K562 (cell line): Measurements from ENCODE around the gene RNF26. TPM values are rescaled to one million over a fixed set of nuclear protein-coding genes. Genes with fewer than 3 reads are reported as not detected.

Experiments
- AFF1 ChIP-seq, 2 experiments: fragments of 450-650 bp; IDR thresholded peaks; 2 replicates each; pipeline ENCODE4 v1.6.1; 2018; ENCODE audit warnings: mild to moderate bottlenecking in 2 of 2, low read depth in 1 of 2; ENCODE audit not compliant: partially characterized antibody in 2 of 2
- ARID1B ChIP-seq: fragments of 450-650 bp; IDR thresholded peaks from 2 replicates; pipeline ENCODE4 v1.6.1; 2016; ENCODE audit warnings: antibody characterized with exemption, mild to moderate bottlenecking, inconsistent platforms
- BHLHE40 ChIP-seq: IDR thresholded peaks from 2 replicates; pipeline ENCODE4 v1.6.1; 2011; ENCODE audit warnings: low read length, improper control_type of control experiment
- CEBPG ChIP-seq, 3 experiments: fragments of 200-800 bp in 1 of 3; sonication (Bioruptor generic) in 1 of 3; sonication (generic) in 1 of 3; formaldehyde crosslinking in 1 of 3; IDR thresholded peaks in 2 of 3; conservative IDR thresholded peaks in 1 of 3; 2 replicates each; pipeline versions ENCODE4 v1.6.1 to v1.8.0; 2016 to 2022; ENCODE audit warnings: missing compliant biosample characterization in 2 of 3, missing genetic modification characterization in 2 of 3, mild to moderate bottlenecking in 1 of 3, missing genetic modification reagents in 1 of 3
- CTBP1 ChIP-seq: fragments of 450-650 bp; IDR thresholded peaks from 2 replicates; pipeline ENCODE4 v1.6.1; 2016; ENCODE audit warnings: borderline replicate concordance
- EP300 ChIP-seq: IDR thresholded peaks from 2 replicates; pipeline ENCODE4 v1.6.1; 2012; ENCODE audit warnings: low read length, improper control_type of control experiment
- FOXO4 ChIP-seq: fragments of 450-650 bp; formaldehyde crosslinking; IDR thresholded peaks from 2 replicates; pipeline ENCODE4 v1.4.0; 2020; ENCODE audit warnings: mild to moderate bottlenecking, moderate library complexity
- KAT7 ChIP-seq: sonication (generic); formaldehyde crosslinking; IDR thresholded peaks from 2 replicates; pipeline ENCODE4 v1.8.0; 2022; ENCODE audit warnings: missing genetic modification reagents, mild to moderate bottlenecking, borderline replicate concordance
- KDM5B ChIP-seq: fragments of 200-600 bp; sonication (generic); IDR thresholded peaks from 2 replicates; pipeline ENCODE4 v1.6.1; 2012; ENCODE audit warnings: low read depth, mild to moderate bottlenecking, moderate library complexity, low read length, control low read depth, inconsistent platforms; ENCODE audit not compliant: insufficient replicate concordance
- KHSRP ChIP-seq: fragments of 450-650 bp; IDR thresholded peaks from 2 replicates; pipeline ENCODE4 v1.6.1; 2017
- L3MBTL2 ChIP-seq: fragments of 450-650 bp; IDR thresholded peaks from 2 replicates; pipeline ENCODE4 v1.6.1; 2016; ENCODE audit warnings: mild to moderate bottlenecking, moderate library complexity
- MAFF ChIP-seq: IDR thresholded peaks from 2 replicates; pipeline ENCODE4 v1.6.1; 2012; ENCODE audit warnings: low read length, improper control_type of control experiment
- NBN ChIP-seq: fragments of 450-650 bp; IDR thresholded peaks from 2 replicates; pipeline ENCODE4 v1.6.1; 2016; ENCODE audit warnings: low read depth, mild to moderate bottlenecking
- POLR2H ChIP-seq: IDR thresholded peaks from 2 replicates; pipeline ENCODE4 v1.6.1; 2016; ENCODE audit warnings: missing genetic modification characterization, low read depth, mild to moderate bottlenecking, control low read depth, missing compliant biosample characterization, moderate library complexity
- SMARCE1 ChIP-seq: fragments of 450-650 bp; IDR thresholded peaks from 2 replicates; pipeline ENCODE4 v1.7.1; 2016; ENCODE audit warnings: mild to moderate bottlenecking
- TGIF2 ChIP-seq: sonication (generic); formaldehyde crosslinking; IDR thresholded peaks from 2 replicates; pipeline ENCODE4 v1.8.1; 2022; ENCODE audit warnings: mild to moderate bottlenecking, missing genetic modification reagents, moderate library complexity
- USF1 ChIP-seq: sonication (generic); formaldehyde crosslinking; IDR thresholded peaks from 2 replicates; pipeline ENCODE4 v1.9.0; 2022; ENCODE audit warnings: mild to moderate bottlenecking, missing genetic modification reagents
- USF2 ChIP-seq: sonication (generic); formaldehyde crosslinking; IDR thresholded peaks from 2 replicates; pipeline ENCODE4 v1.5.0; 2020; ENCODE audit warnings: missing genetic modification reagents
- ZFX ChIP-seq: sonication (generic); formaldehyde crosslinking; IDR thresholded peaks from 2 replicates; pipeline ENCODE4 v1.8.0; 2022; ENCODE audit warnings: mild to moderate bottlenecking, missing genetic modification reagents, moderate library complexity
- ZNF23 ChIP-seq: fragments of 250-450 bp; sonication (Bioruptor Pico); IDR thresholded peaks from 2 replicates; pipeline ENCODE4 v1.4.0; 2020; ENCODE audit warnings: mild to moderate bottlenecking
- ZNF785 ChIP-seq: fragments of 250-450 bp; sonication (Bioruptor Pico); IDR thresholded peaks from 2 replicates; pipeline ENCODE4 v1.4.0; 2020; ENCODE audit warnings: mild to moderate bottlenecking
- polyA plus RNA-seq, 8 experiments: library from polyadenylated mRNA; depleted of rRNA in 4 of 8; stranded (reverse) in 5 of 8; unstranded in 3 of 8; fragments of >200 nt; fragmentation: Nextera tagmentation in 2 of 8; fragmentation: Illumina TruSeq in 1 of 8; extraction: Ambion mirVana in 2 of 8; extraction: Trizol in 1 of 8; gene quantifications; 2 replicates each; pipeline versions ENCODE4 v1.2.1 to v1.2.3, GENCODE V29; 2011 to 2014; ENCODE audit warnings: inconsistent platforms in 1 of 8, missing spikeins in 1 of 8
- total RNA-seq, 7 experiments: library from RNA; depleted of rRNA in 6 of 7; stranded (reverse); fragments of >200 nt in 6 of 7; fragmentation: Illumina TruSeq in 2 of 7; extraction: Trizol in 2 of 7; gene quantifications; 2 replicates each; pipeline versions ENCODE4 v1.2.1 to v1.2.3, GENCODE V29; 2011 to 2021; ENCODE audit warnings: low replicate concordance in 1 of 7

Gene RNF26
- total and polyA plus RNA-seq, 9 of the 15 experiments (the other 6 are each of a cell fraction or from before 2014, with no cell fraction given), result 5.3 to 53.6 (median 12.7) TPM

GRCh38 chr11:119368121-119369034 lies 34.1 kb downstream of the RNF26 start (continued):
- 0 out of 2 replicates have a peak, but pooled peaks have one; percentile 25 for TF ChIP-seq SMARCE1
- peak; percentile 35; the same call in 1 of the 2 replicates for TF ChIP-seq BHLHE40
- no peak for TF ChIP-seq KAT7
- TF ChIP-seq POLR2H, result no peak
- TF ChIP-seq ZNF23 (CRISPR knock-in tag), result no peak
- TF ChIP-seq FOXO4, result no peak
- TF ChIP-seq USF1 (CRISPR knock-in tag), result peak; percentile 60
- TF ChIP-seq TGIF2, result no peak
- TF ChIP-seq MAFF, result peak; percentile 84
- TF ChIP-seq CEBPG (CRISPR knock-in tag; IDR thresholded peaks at IDR 0.05), result no peak
- TF ChIP-seq CEBPG (tag; conservative IDR thresholded peaks at IDR 0.05 in 1 of 2, IDR thresholded peaks at IDR 0.05 in 1 of 2), result no peak
- peak; percentile 47; the same call in 1 of the 2 replicates for TF ChIP-seq EP300
- no peak for TF ChIP-seq ZFX (CRISPR knock-in tag)
- TF ChIP-seq USF2 (CRISPR knock-in tag), result peak; percentile 67
- no peak for TF ChIP-seq CTBP1
- peak; percentile 55 for TF ChIP-seq ARID1B
- TF ChIP-seq ZNF785 (CRISPR knock-in tag), result no peak
- no peak for TF ChIP-seq KHSRP
- TF ChIP-seq KDM5B, result no peak
- TF ChIP-seq NBN, result no peak
- 0 out of 2 replicates have a peak, but pooled peaks have one; percentile 24 for TF ChIP-seq L3MBTL2
- TF ChIP-seq AFF1 (IDR thresholded peaks at IDR 0.05; ENCODE audit: low read depth in 1 of 2, partially characterized antibody in 2 of 2), result no peak
